Omental fat pad (tissue), 4 donors: ENCODE data around the gene AP2A2. TPM values are rescaled to one million over a fixed set of nuclear protein-coding genes. Genes with fewer than 3 reads are reported as not detected.

ENCODE experiments used
- ATAC-seq: fragments of 150-250 bp; one replicate; pipeline ENCODE4 v1.9.1; 2016; ENCODE audit warnings: mild to moderate bottlenecking, moderate library complexity; ENCODE audit not compliant: low FRiP score
- DNase-seq: peaks from one replicate; pipeline ENCODE4 v3.0.0-alpha.2; 2019; ENCODE audit warnings: low spot score
- CTCF ChIP-seq, 3 donors: fragments of 450-650 bp; IDR thresholded peaks; one replicate each; pipeline ENCODE4 v1.5.1; 2016 to 2017; ENCODE audit warnings: antibody characterized with exemption in 3 of 3, mild to moderate bottlenecking in 3 of 3, moderate library complexity in 2 of 3
- total RNA-seq, 4 donors: library from RNA; depleted of rRNA; stranded (reverse); fragments of >200 nt; gene quantifications; one replicate each; pipeline ENCODE4 v1.1.0, GENCODE V29; 2016

The AP2A2 gene
- total RNA-seq, 4 donors from 2014 or later, result 68.4 to 126 (median 99.2) TPM

- ATAC-seq (no peak), DNase-seq (no peak)
- no peak for TF ChIP-seq CTCF (IDR thresholded peaks at IDR 0.05)
Measured at GRCh38 chr11:944711-945470, 19.2 kb downstream of the AP2A2 start.

DNA sequence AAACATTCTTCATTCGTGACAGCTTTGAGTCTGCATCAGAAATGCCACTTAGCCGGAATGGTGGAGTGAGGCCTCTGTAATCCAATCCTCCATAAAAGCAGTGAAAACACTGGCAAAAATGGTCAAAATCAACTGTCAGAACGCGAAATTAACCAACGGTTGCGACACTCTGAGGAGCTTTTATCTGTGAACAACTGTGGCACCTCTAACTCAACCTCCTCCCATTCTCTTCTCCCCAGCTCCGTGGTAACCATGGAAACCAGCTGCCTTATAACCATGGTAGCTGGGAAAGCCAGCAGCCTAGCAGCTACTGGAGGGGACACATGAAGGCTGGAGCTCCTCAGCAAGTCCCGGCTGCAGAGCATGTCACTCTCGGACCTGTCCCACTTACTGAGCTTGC, 20.3 kb downstream of the AP2A2 start:
- no peak for TF ChIP-seq CTCF (IDR thresholded peaks at IDR 0.05)
- no peak for ATAC-seq
- no peak for DNase-seq

DNA sequence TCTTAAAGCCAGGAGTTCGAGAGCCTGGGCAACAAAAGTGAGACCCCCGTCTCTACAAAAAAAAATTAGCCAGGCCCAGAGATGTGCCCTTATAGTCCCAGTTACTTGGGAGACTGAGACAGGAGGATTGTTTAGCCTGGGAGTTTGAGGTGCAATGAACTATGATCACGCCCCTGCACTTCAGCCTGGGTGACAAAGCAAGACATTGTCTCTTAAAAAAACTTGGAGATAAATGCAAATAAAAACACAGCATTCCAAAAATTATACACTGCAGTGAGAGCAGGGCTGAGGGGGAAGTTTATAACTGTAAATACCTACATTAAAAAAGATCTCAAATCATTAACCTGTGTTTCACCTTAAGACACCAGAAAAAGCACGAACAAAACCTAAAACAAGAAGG, 22.1 kb downstream of the AP2A2 start:
- no peak for TF ChIP-seq CTCF (IDR thresholded peaks at IDR 0.05)
- DNase-seq (no peak), ATAC-seq (no peak)

DNA sequence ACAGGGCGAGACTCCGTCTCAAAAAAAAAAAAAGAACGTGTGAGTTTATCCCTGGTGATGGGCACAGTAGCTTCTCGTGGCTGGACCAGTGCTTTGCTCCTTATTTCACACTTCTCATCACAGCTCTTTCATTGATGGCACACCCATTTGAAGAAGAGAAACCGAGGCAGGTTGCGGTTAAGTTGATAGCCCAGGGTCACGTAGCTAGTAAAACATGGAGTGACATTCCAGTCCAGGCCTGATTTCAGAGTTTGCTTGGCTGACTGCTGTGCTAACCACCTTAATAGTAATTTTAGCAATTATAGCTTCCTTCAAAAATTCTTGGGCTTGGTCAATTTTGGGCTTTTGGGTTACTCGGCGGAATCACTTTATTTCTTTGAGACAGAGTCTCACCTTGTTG, 25.8 kb downstream of the AP2A2 start:
- no peak for TF ChIP-seq CTCF (IDR thresholded peaks at IDR 0.05)
- no peak for ATAC-seq
- DNase-seq, result no peak

GRCh38 chr11:952406-953385, 27.0 kb downstream of the AP2A2 start:
- TF ChIP-seq CTCF (IDR thresholded peaks at IDR 0.05), result no peak
- DNase-seq, result no peak
- no peak for ATAC-seq

- DNase-seq, result no peak
- no peak for TF ChIP-seq CTCF (IDR thresholded peaks at IDR 0.05)
- no peak for ATAC-seq
Measured at GRCh38 chr11:953512-953911, 27.8 kb downstream of the AP2A2 start.
